SU-DHL-6 (cell line): ENCODE results near the gene PRDM10.
A peak's percentile ranks its signal among the peaks of the same experiment; 100 is the strongest.

Source experiments
- H2AFZ ChIP-seq: fragments of 200-600 bp; sonication (generic); 2 replicates; pipeline ENCODE4 v1.6.1; 2014; ENCODE audit warnings: low read depth, mild to moderate bottlenecking, moderate library complexity, mixed read lengths, antibody characterized with exemption, low read length; ENCODE audit not compliant: severe bottlenecking
- H3F3A ChIP-seq: fragments of 200-600 bp; shearing (Covaris generic); 2 replicates; pipeline ENCODE4 v1.6.0; 2016; ENCODE audit warnings: antibody characterized with exemption, mild to moderate bottlenecking; ENCODE audit not compliant: insufficient read depth
- H3K27ac ChIP-seq: fragments of 200-600 bp; sonication (generic); 2 replicates; pipeline ENCODE4 v1.5.1; 2016; ENCODE audit warnings: low read depth, mild to moderate bottlenecking, low read length, moderate library complexity, mixed read lengths
- H3K27me3 ChIP-seq: fragments of 200-600 bp; sonication (generic), shearing (Covaris generic); 2 replicates; pipeline ENCODE4 v1.6.0; 2014; ENCODE audit warnings: mild to moderate bottlenecking, low read length
- H3K36me3 ChIP-seq: fragments of 200-600 bp; sonication (generic); 2 replicates; pipeline ENCODE4 v1.6.1; 2014; ENCODE audit warnings: mild to moderate bottlenecking, low read length, mixed read lengths
- H3K4me2 ChIP-seq: fragments of 300-600, 200-600 bp; shearing (Covaris generic), sonication (generic); 2 replicates; pipeline ENCODE4 v1.6.0; 2014; ENCODE audit warnings: low read length, low read depth, mild to moderate bottlenecking; ENCODE audit not compliant: poor library complexity, severe bottlenecking
- H3K4me3 ChIP-seq: fragments of 200-600 bp; sonication (generic); 2 replicates; pipeline ENCODE4 v1.5.1; 2014; ENCODE audit warnings: antibody characterized with exemption, low read length, mild to moderate bottlenecking, mixed read lengths; ENCODE audit not compliant: insufficient read depth, poor library complexity, severe bottlenecking
- H3K79me2 ChIP-seq: fragments of 200-600 bp; sonication (generic); 2 replicates; pipeline ENCODE4 v1.6.1; 2014; ENCODE audit warnings: mild to moderate bottlenecking, low read length, moderate library complexity; ENCODE audit not compliant: insufficient read depth
- H3K9ac ChIP-seq: fragments of 200-600 bp; sonication (generic); 2 replicates; pipeline ENCODE4 v1.7.0; 2014; ENCODE audit warnings: mild to moderate bottlenecking, low read length
- H3K9me2 ChIP-seq: fragments of 200-600 bp; sonication (generic); replicated peaks from 2 replicates; pipeline ENCODE4 v1.6.1; 2014; ENCODE audit warnings: low read length; ENCODE audit not compliant: insufficient read depth
- H3K9me3 ChIP-seq: fragments of 200-600 bp; sonication (generic); 2 replicates; pipeline ENCODE4 v1.6.1; 2014; ENCODE audit warnings: low read length, mixed read lengths; ENCODE audit not compliant: insufficient read depth
- H4K20me1 ChIP-seq: fragments of 200-600 bp; sonication (generic); 2 replicates; pipeline ENCODE4 v1.6.1; 2014; ENCODE audit warnings: low read depth, mild to moderate bottlenecking, antibody characterized with exemption, low read length, moderate library complexity, mixed read lengths
- CTCF ChIP-seq: fragments of 200-600 bp; sonication (generic); IDR thresholded peaks from one replicate; pipeline ENCODE4 v1.5.1; 2017; ENCODE audit warnings: antibody characterized with exemption, mild to moderate bottlenecking, low read length, moderate library complexity; ENCODE audit not compliant: insufficient read depth, poor library complexity, severe bottlenecking
- EZH2phosphoT487 ChIP-seq: fragments of 200-600 bp; sonication (generic), shearing (Covaris generic); conservative IDR thresholded peaks from 2 replicates; pipeline ENCODE4 v1.6.1; 2018; ENCODE audit warnings: mild to moderate bottlenecking, antibody characterized with exemption, low read length, moderate library complexity, mixed read lengths

PRDM10 gene

DNA sequence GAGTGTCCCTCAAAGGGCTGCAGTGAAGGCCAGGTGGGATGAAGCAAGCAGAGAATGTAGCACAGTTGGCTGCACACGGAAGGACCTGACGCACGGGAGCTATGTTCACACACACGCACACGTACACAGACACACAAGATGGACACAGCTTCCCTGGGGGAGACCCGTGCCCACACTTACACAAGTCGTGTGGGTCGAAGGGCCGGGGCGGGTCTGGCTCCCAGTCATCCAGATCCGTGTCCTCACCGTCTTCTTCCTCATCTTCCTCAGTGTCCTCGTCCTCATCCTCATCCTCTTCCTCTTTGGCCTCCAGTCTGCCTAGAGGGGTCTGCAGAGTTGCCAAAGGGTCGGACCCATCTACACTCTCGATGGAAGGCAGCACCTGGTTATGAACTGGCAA, 55.7 kb downstream of the PRDM10 start:
- Histone ChIP-seq H3K4me3 (peak overlapping the region; percentile 67), H4K20me1 (no peaks in the 10 kb centered on the region), H3K27me3 (no peaks in the 10 kb centered on the region), H2AFZ (no peak overlapping the region), H3K36me3 (peaks cover 8% of the 10 kb centered on the region; the same call in 1 of the 2 replicates), H3K9me2 (no peaks in the 10 kb centered on the region), H3K9me3 (no peaks in the 10 kb centered on the region), H3F3A (peaks cover 32% of the 10 kb centered on the region), H3K9ac (peak overlapping the region; percentile 92), H3K4me2 (peak overlapping the region; percentile 91), H3K79me2 (peaks cover 49% of the 10 kb centered on the region), H3K27ac (peak overlapping the region; percentile 95)
- TF ChIP-seq CTCF (no peak), EZH2phosphoT487 (no peak)

DNA sequence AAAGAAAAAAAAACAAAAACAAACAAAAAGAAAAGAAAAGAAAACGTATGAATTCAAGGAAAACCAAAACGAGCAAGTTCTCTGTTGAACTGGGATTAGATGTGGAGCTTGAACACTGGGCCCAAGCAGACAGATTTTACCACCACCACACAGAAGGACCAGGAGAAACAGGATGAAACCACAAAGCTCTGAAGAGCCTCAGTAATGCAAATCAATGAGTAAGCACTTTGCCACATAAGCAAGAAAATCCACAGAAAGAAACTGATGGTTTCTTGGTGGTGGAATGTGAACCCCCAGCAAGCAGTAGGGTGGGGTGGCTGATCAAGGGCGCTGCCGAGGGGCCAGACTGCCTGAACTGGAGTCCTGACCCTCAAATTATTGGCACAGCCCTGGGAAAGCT, 56.4 kb downstream of the PRDM10 start:
- Histone ChIP-seq H3K4me2 (peak overlapping the region; percentile 91), H3K9ac (peak overlapping the region; percentile 92), H2AFZ (no peak overlapping the region), H3K4me3 (peak overlapping the region; percentile 67), H4K20me1 (no peaks in the 10 kb centered on the region), H3K9me2 (no peaks in the 10 kb centered on the region), H3F3A (peaks cover 25% of the 10 kb centered on the region), H3K9me3 (no peaks in the 10 kb centered on the region), H3K27me3 (no peaks in the 10 kb centered on the region), H3K27ac (peak overlapping the region; percentile 95), H3K36me3 (peaks cover 8% of the 10 kb centered on the region; the same call in 1 of the 2 replicates), H3K79me2 (peaks cover 53% of the 10 kb centered on the region)
- no peak for TF ChIP-seq EZH2phosphoT487
- TF ChIP-seq CTCF, result no peak

GRCh38 chr11:129945373-129945772, 57.3 kb downstream of the PRDM10 start:
- Histone ChIP-seq H3K27me3 (no peaks in the 10 kb centered on the region), H3K9ac (peak overlapping the region; percentile 92), H4K20me1 (no peaks in the 10 kb centered on the region), H2AFZ (no peak overlapping the region), H3K79me2 (peaks cover 58% of the 10 kb centered on the region), H3K4me3 (peak overlapping the region; percentile 67), H3K27ac (peak overlapping the region; percentile 95), H3K4me2 (peak overlapping the region; percentile 91), H3F3A (peaks cover 17% of the 10 kb centered on the region), H3K36me3 (peaks cover 13% of the 10 kb centered on the region; the same call in 1 of the 2 replicates), H3K9me2 (no peaks in the 10 kb centered on the region), H3K9me3 (no peaks in the 10 kb centered on the region)
- TF ChIP-seq EZH2phosphoT487 (no peak), CTCF (no peak)

GRCh38 chr11:129944696-129945095, 57.9 kb downstream of the PRDM10 start:
- peaks cover 58% of the 10 kb centered on the region for H3K79me2 ChIP-seq
- H3F3A ChIP-seq, result peaks cover 13% of the 10 kb centered on the region
- H3K27ac ChIP-seq, result no peak overlapping the region
- H4K20me1 ChIP-seq, result no peaks in the 10 kb centered on the region
- no peaks in the 10 kb centered on the region for H3K9me2 ChIP-seq
- TF ChIP-seq CTCF (no peak), EZH2phosphoT487 (no peak)
- no peaks in the 10 kb centered on the region for H3K27me3 ChIP-seq
- peak overlapping the region; percentile 91 for H3K4me2 ChIP-seq
- no peak overlapping the region for H3K9ac ChIP-seq
- H3K9me3 ChIP-seq, result no peaks in the 10 kb centered on the region
- H2AFZ ChIP-seq, result no peak overlapping the region
- no peak overlapping the region for H3K4me3 ChIP-seq
- peaks cover 18% of the 10 kb centered on the region; the same call in 1 of the 2 replicates for H3K36me3 ChIP-seq
